DMS153 treated with DMSO at 0.1 percent for 48 hours (cell line): Measurements from ENCODE around the gene NDUFA7.
"Not testable (repeated sequence)": the region's sequence is repeated elsewhere in the genome, so short reads cannot be mapped to it uniquely, and the experiment has no call there.

Source experiments
- DNase-seq: peaks from one replicate; lab custom pipeline; 2025; ENCODE audit not compliant: unreplicated experiment; lab: John Stamatoyannopoulos, UW

NDUFA7 gene

GRCh38 chr19:8320564-8321066 is 560 bp downstream of the NDUFA7 start:
- DNase-seq: no peak

DNA sequence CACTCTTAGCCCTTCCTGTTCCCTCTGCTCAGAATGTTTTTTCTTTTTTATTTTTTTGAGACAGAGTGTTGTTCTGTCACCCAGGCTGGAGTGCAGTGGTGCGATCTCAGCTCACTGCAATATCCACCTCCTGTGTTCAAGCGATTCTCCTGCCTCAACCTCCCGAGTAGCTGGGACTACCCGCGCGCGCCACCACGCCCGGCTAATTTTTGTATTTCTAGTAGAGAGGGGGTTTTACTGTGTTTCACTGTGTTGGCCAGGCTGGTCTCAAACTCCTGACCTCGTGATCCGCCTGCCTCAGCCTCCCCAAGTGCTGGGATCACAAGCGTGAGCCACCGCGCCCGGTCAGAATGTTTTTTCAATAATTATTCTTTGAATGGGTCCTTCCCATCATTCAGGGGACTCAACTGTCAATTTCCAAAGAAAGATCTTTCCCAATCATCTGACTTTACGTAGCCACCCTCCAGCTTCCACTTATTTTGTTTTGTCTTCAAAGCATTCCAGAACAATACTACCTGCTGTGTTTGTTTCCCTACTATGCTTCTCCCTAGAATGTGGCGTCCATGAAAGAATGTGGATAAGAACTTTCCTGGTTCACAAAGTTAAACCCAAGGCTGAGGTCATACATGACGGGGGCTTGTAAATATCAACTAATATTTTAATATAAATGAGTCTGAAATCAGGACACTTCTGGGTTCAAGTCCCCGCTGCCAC is 1.2 kb downstream of the NDUFA7 start:
- no peak for DNase-seq

- not testable (repeated sequence) for DNase-seq
Observed at GRCh38 chr19:8318835-8319234, 2.3 kb downstream of the NDUFA7 start.

- no peak for DNase-seq
Observed at GRCh38 chr19:8316351-8317125, 4.6 kb downstream of the NDUFA7 start.

DNA sequence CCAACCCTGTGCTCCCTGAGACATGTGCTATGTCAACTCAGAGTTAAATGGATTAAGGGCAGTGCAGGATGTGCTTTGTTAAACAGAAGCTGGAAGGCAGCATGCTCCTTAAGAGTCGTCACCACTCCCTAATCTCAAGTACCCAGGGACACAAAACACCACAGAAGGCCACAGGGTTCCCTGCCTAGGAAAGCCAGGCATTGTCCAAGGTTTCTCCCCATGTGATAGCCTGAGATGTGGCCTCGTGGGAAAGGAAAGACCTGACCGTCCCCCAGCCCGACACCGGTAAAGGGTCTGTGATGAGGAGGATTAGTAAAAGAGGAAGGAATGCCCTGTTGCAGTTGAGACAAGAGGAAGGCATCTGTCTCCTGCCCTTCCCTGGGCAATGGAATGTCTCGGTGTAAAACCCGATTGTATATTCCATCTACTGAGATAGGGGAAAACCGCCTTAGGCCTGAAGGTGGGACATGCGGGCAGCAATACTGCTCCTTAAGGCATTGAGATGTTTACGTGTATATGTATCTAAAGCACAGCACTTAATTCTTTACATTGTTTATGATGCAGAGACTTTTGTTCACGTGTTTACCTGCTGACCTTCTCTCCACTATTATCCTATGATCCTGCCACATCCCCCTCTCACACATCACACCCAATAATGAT is 6.1 kb downstream of the NDUFA7 start:
- not testable (repeated sequence) for DNase-seq

DNA sequence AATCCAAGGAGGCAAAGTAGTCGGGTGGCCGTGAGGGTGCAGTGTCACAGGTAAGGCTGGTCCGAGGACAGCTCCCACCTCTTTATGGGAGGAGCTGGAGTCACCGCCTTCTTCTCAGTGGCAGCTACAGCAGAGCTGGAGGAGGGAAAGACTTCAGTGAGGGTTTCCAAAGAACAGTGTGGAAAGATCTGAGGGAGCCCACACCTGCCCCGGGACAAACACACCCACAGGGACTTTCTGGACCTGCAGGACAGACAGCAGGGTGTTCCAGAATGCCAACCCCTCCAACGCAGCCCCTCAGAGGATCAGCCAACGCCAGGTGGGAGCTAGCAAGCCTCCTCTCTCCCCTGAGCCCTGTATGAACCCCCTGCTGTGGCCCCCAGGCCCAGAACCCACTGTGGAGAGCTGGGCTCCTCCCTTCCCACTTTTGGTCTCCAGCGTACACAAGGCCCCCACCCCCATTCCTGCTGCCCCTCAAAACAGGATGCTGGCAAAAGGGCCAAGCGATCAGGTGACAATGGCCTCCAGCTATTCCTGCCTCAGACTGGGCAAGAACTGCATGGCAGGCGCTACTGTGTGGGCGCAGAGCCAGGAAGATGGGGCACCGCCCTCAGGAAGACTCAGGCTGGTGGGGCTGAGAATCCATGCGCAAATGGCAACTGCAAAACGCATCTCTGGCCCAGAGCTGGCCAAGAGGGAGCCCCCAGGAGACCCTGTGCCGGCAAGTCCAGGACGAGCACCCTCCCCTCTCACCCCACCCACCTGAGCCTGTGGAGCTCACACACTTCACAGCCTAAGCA is 9.5 kb downstream of the NDUFA7 start:
- no peak for DNase-seq

DNA sequence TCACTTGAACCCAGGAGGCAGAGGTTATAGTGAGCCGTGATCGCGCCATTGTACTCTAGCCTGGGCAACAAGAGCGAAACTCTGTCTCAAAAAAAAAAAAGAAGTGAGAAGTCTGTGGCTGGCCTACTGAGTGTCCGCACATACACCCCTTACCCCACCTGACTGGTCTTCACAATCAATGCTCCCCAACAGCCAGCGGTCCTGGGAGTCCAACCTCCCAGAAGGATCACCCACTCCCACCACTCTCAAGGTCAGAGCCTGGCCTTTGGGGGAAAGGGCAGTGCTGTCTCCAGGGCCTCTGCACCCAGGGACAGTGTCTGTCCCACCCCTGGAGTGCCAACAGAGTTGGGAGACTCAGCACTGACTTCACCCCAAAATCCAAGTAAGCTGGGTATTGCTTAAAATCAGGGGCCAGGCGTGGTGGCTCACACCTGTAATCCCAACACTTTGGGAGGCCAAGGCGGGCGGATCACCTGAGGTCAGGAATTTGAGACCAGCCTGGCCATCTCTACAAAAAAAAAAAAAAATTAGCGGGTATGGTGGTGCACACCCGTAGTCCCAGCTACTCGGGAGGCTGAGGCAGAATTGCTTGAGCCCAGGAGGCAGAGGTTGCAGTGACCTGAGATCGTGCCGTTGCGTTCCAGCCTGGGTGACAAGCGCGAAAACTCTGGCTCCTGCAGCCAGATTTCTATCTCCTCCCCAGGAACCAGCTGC is 10.7 kb downstream of the NDUFA7 start:
- no peak for DNase-seq

DNA sequence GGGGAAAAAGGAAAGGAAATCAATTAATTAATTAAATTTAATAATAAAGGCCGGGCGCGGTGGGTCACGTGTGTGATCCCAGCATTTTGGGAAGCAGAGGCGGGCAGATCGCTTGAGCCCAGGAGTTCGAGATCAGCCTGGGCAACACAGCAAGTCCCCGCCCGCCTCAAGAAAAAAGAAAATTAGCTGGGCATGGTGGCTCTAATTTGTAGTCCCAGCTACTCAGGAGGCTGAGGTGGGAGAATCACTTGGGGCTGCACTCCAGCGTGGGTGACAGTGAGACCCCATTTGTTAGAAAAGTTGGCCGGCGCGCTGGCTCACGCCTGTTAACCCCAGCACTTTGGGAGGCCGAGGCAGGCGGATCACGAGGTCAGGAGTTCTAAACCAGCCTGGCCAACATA is 12.3 kb downstream of the NDUFA7 start:
- no peak for DNase-seq

DNA sequence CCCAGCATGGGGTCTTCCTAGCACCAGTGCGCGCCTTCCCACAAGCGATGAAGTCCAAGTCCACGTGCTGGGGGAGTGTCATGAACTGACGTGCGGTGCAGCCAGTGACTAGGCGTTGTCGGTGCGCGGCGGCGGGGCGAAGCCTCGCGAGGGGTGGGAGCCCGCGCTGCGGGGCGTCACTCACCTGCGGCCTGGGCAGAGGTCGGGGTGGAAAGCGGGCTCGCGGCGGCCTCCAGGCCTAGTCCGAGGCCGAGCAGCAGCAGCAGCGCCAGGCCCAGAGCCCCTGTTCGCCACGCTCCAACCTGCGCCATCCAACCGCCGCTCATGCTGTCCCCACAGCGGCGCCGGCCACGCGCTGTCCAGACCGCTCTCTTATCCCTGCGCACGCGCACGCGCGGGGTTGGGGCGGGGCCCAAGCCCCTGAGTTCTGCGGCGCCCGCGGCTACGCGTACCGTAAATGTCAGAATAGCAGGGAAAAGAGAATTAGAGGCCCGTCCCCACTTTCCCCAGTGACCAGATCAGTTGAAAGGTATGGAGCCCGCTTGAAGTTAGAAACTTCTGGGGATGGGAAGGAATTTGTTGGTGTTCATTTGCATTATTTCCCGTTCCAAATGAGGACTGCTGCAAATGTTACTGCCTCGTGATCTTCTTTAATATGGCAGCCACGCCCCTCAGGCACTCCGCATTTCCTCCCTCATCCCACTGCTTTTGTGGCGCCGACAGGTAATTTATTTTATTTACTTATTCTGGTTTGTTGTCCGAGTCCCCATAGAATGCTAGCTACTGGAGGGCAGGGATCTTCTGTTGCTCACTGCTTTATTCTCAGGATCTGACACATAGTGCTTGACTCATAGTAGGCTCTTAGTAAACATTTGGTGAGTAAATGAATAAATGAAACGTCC is 13.0 kb downstream of the NDUFA7 start, which contains the start of gene CD320:
Gene CD320, minus strand, starts transcription at position 394 of the 902 bp plus-strand sequence. Its CDS starts 68 bp downstream, at position 326.
- peak; percentile 96 for DNase-seq

DNA sequence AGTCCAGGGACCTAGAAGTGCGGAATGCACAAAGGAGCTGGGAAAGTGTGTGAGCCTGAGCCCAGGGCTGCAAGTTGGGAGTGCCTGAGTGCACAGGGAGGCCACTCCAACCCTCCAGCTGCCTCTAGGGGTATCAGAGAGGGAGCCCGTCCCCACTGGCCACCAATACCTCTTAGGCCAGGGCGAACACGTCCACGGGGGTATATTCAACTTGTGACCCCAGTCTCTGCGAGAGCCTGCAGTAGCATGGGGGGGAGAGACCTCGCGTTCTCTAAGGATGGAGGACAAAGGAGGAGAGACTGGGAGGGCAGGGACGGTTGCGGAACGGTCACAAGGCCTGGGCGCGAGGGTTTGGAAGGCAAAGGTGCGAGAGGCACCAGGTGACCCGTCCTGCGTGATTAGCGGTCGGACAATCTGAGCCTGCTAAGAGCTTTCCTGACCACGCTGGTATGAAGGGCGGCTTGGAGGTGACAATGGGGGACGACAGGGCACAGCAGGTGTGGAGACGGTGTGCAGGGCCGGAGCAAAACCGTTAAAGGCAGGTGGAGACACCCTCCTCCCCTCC is 13.7 kb downstream of the NDUFA7 start:
- DNase-seq: no peak

DNA sequence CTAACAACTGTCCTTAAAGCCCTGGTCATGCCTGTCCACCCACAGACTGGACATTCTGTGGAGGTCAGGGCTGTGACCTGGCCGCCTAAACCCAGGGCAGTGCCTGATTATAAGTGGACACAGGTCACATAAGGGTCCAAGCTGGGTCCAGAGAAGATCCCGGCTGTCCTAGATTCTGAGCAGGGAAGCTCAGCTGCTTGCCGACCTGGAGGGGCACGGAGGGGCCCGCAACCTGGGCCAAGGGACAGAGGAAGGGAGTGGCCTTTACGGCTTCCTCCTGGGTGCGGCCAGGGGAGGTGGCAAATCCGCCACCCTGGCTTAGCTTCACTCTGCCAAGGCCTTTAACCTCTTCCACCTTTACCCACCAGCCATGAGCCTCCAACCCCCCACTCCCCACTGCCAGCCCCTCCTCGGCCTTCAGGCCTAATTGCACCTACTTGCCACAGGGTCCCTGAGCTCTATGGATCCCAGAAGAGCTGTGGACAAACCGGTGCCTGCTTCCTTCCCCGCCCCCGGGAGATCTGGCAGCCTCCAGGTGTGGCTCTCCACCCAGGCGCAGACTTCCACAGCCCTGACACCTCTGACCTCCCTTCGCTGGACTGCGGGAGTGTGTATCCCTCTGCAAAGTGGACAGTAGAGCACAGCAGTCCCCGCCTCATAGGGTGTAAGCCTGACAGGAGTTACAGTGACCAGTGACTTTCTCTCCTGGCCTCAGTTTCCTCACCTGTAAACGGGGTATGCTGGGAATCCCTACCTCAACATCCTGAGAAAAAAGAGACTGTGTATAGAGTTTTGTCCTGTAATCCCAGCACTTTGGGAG is 14.7 kb downstream of the NDUFA7 start:
- no peak for DNase-seq

DNA sequence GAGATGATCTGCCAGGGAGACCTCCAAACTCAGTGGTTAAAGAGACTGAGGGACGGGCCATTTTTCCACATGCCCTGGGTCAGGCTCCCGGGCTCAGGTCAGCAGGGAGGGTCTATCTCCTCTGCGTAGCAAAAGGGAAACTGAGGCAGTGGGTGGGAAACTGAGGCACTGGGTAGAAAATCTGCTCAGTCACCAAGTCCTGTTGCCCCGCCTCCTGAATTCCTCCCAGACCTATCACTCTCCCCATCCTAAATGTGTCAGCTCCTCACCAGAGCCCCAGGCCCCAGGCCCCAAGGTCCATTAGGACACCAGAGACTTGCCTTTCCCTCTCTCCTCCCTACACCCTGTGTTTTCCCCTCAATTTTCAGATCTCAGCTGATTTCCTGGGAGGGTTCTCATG is 15.4 kb downstream of the NDUFA7 start:
- DNase-seq: no peak

GRCh38 chr19:8304841-8305621 is 16.1 kb downstream of the NDUFA7 start:
- no peak for DNase-seq

DNA sequence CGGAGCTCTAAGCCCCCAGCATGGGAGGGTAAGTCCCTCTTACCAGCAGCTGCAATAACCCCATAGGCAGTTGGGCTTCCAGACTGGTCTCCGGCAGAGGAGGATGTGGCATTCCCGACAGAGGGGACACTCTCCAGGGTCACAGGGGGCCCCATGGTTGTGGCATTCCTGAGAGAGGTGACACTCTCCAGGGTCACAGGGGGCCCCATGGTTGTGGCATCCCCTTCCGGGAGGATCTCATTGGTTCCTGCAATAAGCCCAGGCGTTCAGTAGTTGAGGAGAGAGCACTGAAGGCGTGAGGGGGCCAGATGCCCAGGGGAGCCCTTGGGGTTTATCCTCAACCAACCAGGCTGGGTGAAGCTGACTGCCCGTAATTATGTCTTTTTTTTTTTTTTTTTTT is 18.4 kb downstream of the NDUFA7 start:
- no peak for DNase-seq

DNA sequence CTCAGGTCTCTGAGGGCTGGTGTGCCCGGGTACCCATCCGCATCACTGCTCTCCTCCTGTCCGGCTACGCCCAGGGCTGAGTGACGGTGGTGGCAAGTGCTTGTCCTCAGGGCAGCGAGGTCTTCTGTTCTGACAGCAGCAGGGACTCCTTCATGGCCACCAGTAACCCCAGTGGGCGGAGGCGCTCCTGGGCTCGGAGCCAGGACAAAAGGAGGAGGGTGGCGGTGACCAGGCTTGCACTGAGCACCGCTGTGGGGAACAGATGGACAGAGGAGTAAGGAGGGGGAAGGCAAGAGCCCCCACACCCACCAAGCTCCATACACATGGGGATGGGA is 18.9 kb downstream of the NDUFA7 start:
- DNase-seq: no peak

DNA sequence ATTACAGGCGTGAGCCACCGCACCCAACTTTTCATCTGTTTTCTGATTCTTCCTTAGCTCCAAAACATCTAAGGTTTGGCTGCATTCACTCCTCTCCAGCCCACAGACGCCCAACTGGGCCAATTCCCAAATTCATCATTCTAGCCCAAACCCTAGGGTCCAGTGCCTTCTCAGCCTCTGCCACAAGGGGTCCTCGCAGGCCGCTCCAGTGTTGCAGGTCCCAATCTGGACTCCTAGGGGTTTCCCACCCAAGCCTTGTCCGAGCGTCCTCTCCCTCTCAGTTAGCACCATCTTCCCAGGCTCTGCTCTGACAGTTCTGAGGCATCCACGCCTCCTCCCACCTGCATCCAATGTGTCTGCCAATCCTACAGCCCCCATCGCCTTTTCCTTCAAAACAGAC is 29.8 kb downstream of the NDUFA7 start:
- not testable (repeated sequence) for DNase-seq

DNA sequence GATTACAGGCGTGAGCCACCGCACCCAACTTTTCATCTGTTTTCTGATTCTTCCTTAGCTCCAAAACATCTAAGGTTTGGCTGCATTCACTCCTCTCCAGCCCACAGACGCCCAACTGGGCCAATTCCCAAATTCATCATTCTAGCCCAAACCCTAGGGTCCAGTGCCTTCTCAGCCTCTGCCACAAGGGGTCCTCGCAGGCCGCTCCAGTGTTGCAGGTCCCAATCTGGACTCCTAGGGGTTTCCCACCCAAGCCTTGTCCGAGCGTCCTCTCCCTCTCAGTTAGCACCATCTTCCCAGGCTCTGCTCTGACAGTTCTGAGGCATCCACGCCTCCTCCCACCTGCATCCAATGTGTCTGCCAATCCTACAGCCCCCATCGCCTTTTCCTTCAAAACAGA is 44.7 kb downstream of the NDUFA7 start:
- not testable (repeated sequence) for DNase-seq
